GM12892 (cell line): ENCODE measurements around the gene WDR19.

ENCODE experiments used
- DNase-seq: peaks from one replicate; pipeline ENCODE4 v3.0.0; 2011; ENCODE audit not compliant: insufficient read length
- FAIRE-seq: peaks from 2 replicates; lab custom pipeline; 2011; peaks lifted over from hg19 to GRCh38; lab: Jason Lieb, UNC
- POLR2A ChIP-seq: IDR thresholded peaks from 2 replicates; pipeline ENCODE4 v1.6.1; 2011; ENCODE audit warnings: low read depth, low read length, control low read depth
- POLR2AphosphoS5 ChIP-seq: IDR thresholded peaks from 2 replicates; pipeline ENCODE4 v1.6.1; 2011; ENCODE audit warnings: low read depth, low read length, control low read depth
- TAF1 ChIP-seq: IDR thresholded peaks from 2 replicates; pipeline ENCODE4 v1.6.1; 2011; ENCODE audit warnings: low read depth, mild to moderate bottlenecking, control low read depth, low read length, borderline replicate concordance

The WDR19 gene

GRCh38 chr4:39308611-39309010 lies 126.3 kb downstream of the WDR19 start:
- DNase-seq (no peak), FAIRE-seq (no peak)
- TF ChIP-seq POLR2AphosphoS5 (no peak), TAF1 (no peak), POLR2A (no peak)

GRCh38 chr4:39312816-39313215 lies 130.5 kb downstream of the WDR19 start:
- FAIRE-seq, result no peak
- no peak for TF ChIP-seq TAF1
- no peak for TF ChIP-seq POLR2A
- TF ChIP-seq POLR2AphosphoS5, result no peak

GRCh38 chr4:39319676-39320075 lies 137.3 kb downstream of the WDR19 start:
- TF ChIP-seq POLR2AphosphoS5 (no peak), POLR2A (no peak), TAF1 (no peak)
- no peak for DNase-seq
- FAIRE-seq, result no peak

More at GRCh38 chr4:39312816-39313215, 130.5 kb downstream of the WDR19 start:
- no peak for DNase-seq

GRCh38 chr4:39320381-39321115 lies 138.2 kb downstream of the WDR19 start:
- TF ChIP-seq TAF1 (no peak), POLR2A (no peak), POLR2AphosphoS5 (no peak)
- DNase-seq, result no peak
- no peak for FAIRE-seq

GRCh38 chr4:39323821-39324220 lies 141.5 kb downstream of the WDR19 start:
- no peak for DNase-seq
- FAIRE-seq, result no peak
- TF ChIP-seq POLR2A (no peak), POLR2AphosphoS5 (no peak), TAF1 (no peak)

- FAIRE-seq (no peak), DNase-seq (no peak)
- TF ChIP-seq TAF1, result no peak
- TF ChIP-seq POLR2AphosphoS5, result no peak
- TF ChIP-seq POLR2A, result no peak
Measured at GRCh38 chr4:39324446-39324845, 142.1 kb downstream of the WDR19 start.

- FAIRE-seq (no peak), DNase-seq (no peak)
- no peak for TF ChIP-seq TAF1
- TF ChIP-seq POLR2AphosphoS5, result no peak
- TF ChIP-seq POLR2A, result no peak
Measured at GRCh38 chr4:39324897-39325613, 142.7 kb downstream of the WDR19 start.

GRCh38 chr4:39326468-39326977 lies 144.2 kb downstream of the WDR19 start:
- no peak for TF ChIP-seq POLR2A
- DNase-seq (no peak), FAIRE-seq (no peak)

- no peak for DNase-seq
- TF ChIP-seq POLR2AphosphoS5 (no peak), TAF1 (no peak), POLR2A (no peak)
- no peak for FAIRE-seq
Measured at GRCh38 chr4:39330353-39330752, 148.0 kb downstream of the WDR19 start.

- no peak for FAIRE-seq
- TF ChIP-seq POLR2AphosphoS5 (no peak), POLR2A (no peak), TAF1 (no peak)
- DNase-seq, result no peak
Measured at GRCh38 chr4:39331191-39331590, 148.9 kb downstream of the WDR19 start.
